ENCODE results near the gene MAP3K14.
A peak's percentile ranks its signal among the peaks of the same experiment; 100 is the strongest.

MAP3K14 gene

GRCh38 chr17:45320349-45320930, 3.6 kb upstream of the MAP3K14 start:
- in situ Hi-C loops (cut with HindIII; ENCODE audit: low pct_ligation_motif_present, low pct_unique_long_range_greater_than_20kb, low sequenced_read_pairs) = no loop called here

GRCh38 chr17:45319239-45319703, 2.5 kb upstream of the MAP3K14 start:
- in situ Hi-C loops (cut with HindIII; ENCODE audit: low pct_ligation_motif_present, low pct_unique_long_range_greater_than_20kb, low sequenced_read_pairs) = no loop called here
- peak; percentile 57 for DNase-seq

More at GRCh38 chr17:45320349-45320930, 3.6 kb upstream of the MAP3K14 start:
- DNase-seq = no peak

GRCh38 chr17:45318561-45319230, 1.9 kb upstream of the MAP3K14 start:
- in situ Hi-C loops (cut with HindIII; ENCODE audit: low pct_ligation_motif_present, low pct_unique_long_range_greater_than_20kb, low sequenced_read_pairs) = no loop called here
- DNase-seq = no peak

- in situ Hi-C loops (cut with HindIII; ENCODE audit: low pct_ligation_motif_present, low pct_unique_long_range_greater_than_20kb, low sequenced_read_pairs) = no loop called here
These were observed 500 bp upstream of the MAP3K14 start for GRCh38 chr17:45317111-45317928.

GRCh38 chr17:45315648-45316433, 979 bp downstream of the MAP3K14 start:
- in situ Hi-C loops (cut with HindIII; ENCODE audit: low pct_ligation_motif_present, low pct_unique_long_range_greater_than_20kb, low sequenced_read_pairs) = no loop called here
- DNase-seq = no peak

More at GRCh38 chr17:45317111-45317928, 500 bp upstream of the MAP3K14 start:
- peak; percentile 100 for DNase-seq

GRCh38 chr17:45314741-45315647, 1.8 kb downstream of the MAP3K14 start:
- in situ Hi-C loops (cut with HindIII; ENCODE audit: low pct_ligation_motif_present, low pct_unique_long_range_greater_than_20kb, low sequenced_read_pairs) = no loop called here
- DNase-seq = peak; percentile 41

GRCh38 chr17:45313996-45314740, 2.7 kb downstream of the MAP3K14 start:
- peak; percentile 46 for DNase-seq
- in situ Hi-C loops (cut with HindIII; ENCODE audit: low pct_ligation_motif_present, low pct_unique_long_range_greater_than_20kb, low sequenced_read_pairs) = no loop called here

- DNase-seq = no peak
- in situ Hi-C loops (cut with HindIII; ENCODE audit: low pct_ligation_motif_present, low pct_unique_long_range_greater_than_20kb, low sequenced_read_pairs) = no loop called here
These were observed 3.4 kb downstream of the MAP3K14 start for GRCh38 chr17:45313421-45313771.

- DNase-seq = no peak
- in situ Hi-C loops (cut with HindIII; ENCODE audit: low pct_ligation_motif_present, low pct_unique_long_range_greater_than_20kb, low sequenced_read_pairs) = no loop called here
These were observed 4.1 kb downstream of the MAP3K14 start for GRCh38 chr17:45312477-45313420.

- in situ Hi-C loops (cut with HindIII; ENCODE audit: low pct_ligation_motif_present, low pct_unique_long_range_greater_than_20kb, low sequenced_read_pairs) = no loop called here
- peak; percentile 58 for DNase-seq
These were observed 4.9 kb downstream of the MAP3K14 start for GRCh38 chr17:45311760-45312476.

GRCh38 chr17:45311401-45311759, 5.4 kb downstream of the MAP3K14 start:
- no peak for DNase-seq
- in situ Hi-C loops (cut with HindIII; ENCODE audit: low pct_ligation_motif_present, low pct_unique_long_range_greater_than_20kb, low sequenced_read_pairs) = no loop called here

GRCh38 chr17:45310380-45311324, 6.2 kb downstream of the MAP3K14 start:
- in situ Hi-C loops (cut with HindIII; ENCODE audit: low pct_ligation_motif_present, low pct_unique_long_range_greater_than_20kb, low sequenced_read_pairs) = no loop called here
- DNase-seq = no peak

- DNase-seq = no peak
- in situ Hi-C loops (cut with HindIII; ENCODE audit: low pct_ligation_motif_present, low pct_unique_long_range_greater_than_20kb, low sequenced_read_pairs) = loop anchor here (10.0 kb wide), 1 partner anchor 75 kb away; no protein-coding TSS in a partner anchor
These were observed 7.4 kb downstream of the MAP3K14 start for GRCh38 chr17:45309400-45309799.

- in situ Hi-C loops (cut with HindIII; ENCODE audit: low pct_ligation_motif_present, low pct_unique_long_range_greater_than_20kb, low sequenced_read_pairs) = loop anchor here (10.0 kb wide), 1 partner anchor 76 kb away; no protein-coding TSS in a partner anchor
- no peak for DNase-seq
These were observed 8.0 kb downstream of the MAP3K14 start for GRCh38 chr17:45308840-45309239.

GRCh38 chr17:45308016-45308365, 8.8 kb downstream of the MAP3K14 start:
- in situ Hi-C loops (cut with HindIII; ENCODE audit: low pct_ligation_motif_present, low pct_unique_long_range_greater_than_20kb, low sequenced_read_pairs) = loop anchor here (10.0 kb wide), 1 partner anchor 77 kb away; no protein-coding TSS in a partner anchor

More at GRCh38 chr17:45308016-45308365, 8.8 kb downstream of the MAP3K14 start:
- no peak for DNase-seq
